NCI-H510A treated with DMSO at 0.1 percent for 48 hours (cell line): ENCODE data around the gene HMCES.
"Not testable (repeated sequence)": the region's sequence is repeated elsewhere in the genome, so short reads cannot be mapped to it uniquely, and the experiment has no call there.

Source experiments
- DNase-seq: peaks from one replicate; lab custom pipeline; 2025; lab: John Stamatoyannopoulos, UW

The HMCES gene

GRCh38 chr3:129320825-129321487 lies 42.3 kb downstream of the HMCES start:
- no peak for DNase-seq

GRCh38 chr3:129321887-129322286 lies 43.2 kb downstream of the HMCES start:
- no peak for DNase-seq

- no peak for DNase-seq
Measured at GRCh38 chr3:129323651-129324294, 45.1 kb downstream of the HMCES start.

GRCh38 chr3:129324855-129325254 lies 46.2 kb downstream of the HMCES start:
- DNase-seq: no peak

GRCh38 chr3:129325383-129325782 lies 46.7 kb downstream of the HMCES start:
- DNase-seq: no peak

- DNase-seq: no peak
Measured at GRCh38 chr3:129326138-129326537, 47.5 kb downstream of the HMCES start.

GRCh38 chr3:129326595-129326994 lies 47.9 kb downstream of the HMCES start:
- DNase-seq: no peak

- DNase-seq: no peak
Measured at GRCh38 chr3:129327510-129327909, 48.8 kb downstream of the HMCES start.

GRCh38 chr3:129329858-129330257 lies 51.2 kb downstream of the HMCES start:
- DNase-seq: no peak

GRCh38 chr3:129330409-129330808 lies 51.7 kb downstream of the HMCES start:
- DNase-seq: no peak

- DNase-seq: no peak
Measured at GRCh38 chr3:129333891-129334290, 55.2 kb downstream of the HMCES start.

- peak; percentile 56 for DNase-seq
Measured at GRCh38 chr3:129336093-129336706, 57.5 kb downstream of the HMCES start.

GRCh38 chr3:129337719-129338118 lies 59.0 kb downstream of the HMCES start:
- DNase-seq: not testable (repeated sequence)

- not testable (repeated sequence) for DNase-seq
Measured at GRCh38 chr3:129339186-129339585, 60.5 kb downstream of the HMCES start.

GRCh38 chr3:129339833-129340232 lies 61.2 kb downstream of the HMCES start:
- DNase-seq: not testable (repeated sequence)

- DNase-seq: no peak
Measured at GRCh38 chr3:129341331-129342141, 62.9 kb downstream of the HMCES start.

GRCh38 chr3:129343643-129344360 lies 65.1 kb downstream of the HMCES start:
- DNase-seq: no peak

- no peak for DNase-seq
Measured at GRCh38 chr3:129344540-129345220, 66.0 kb downstream of the HMCES start.

GRCh38 chr3:129345281-129345680 lies 66.6 kb downstream of the HMCES start:
- no peak for DNase-seq

- no peak for DNase-seq
Measured at GRCh38 chr3:129345971-129346370, 67.3 kb downstream of the HMCES start.
